Stimulated activated naive CD8-positive, alpha-beta T cell treated with anti-CD3 and anti-CD28 coated beads, Interleukin-15, Interleukin-2, amounts not matched to agents 100 ng/mL and 50 ng/mL, for 24 hours (primary cell): ENCODE measurements around the gene MYO5B.

Experiments
- H3K27ac Mint-ChIP-seq: one replicate; pipeline ENCODE4 v1.8.0; 2021; ENCODE audit warnings: mild to moderate bottlenecking, mixed read lengths
- H3K27me3 Mint-ChIP-seq: one replicate; pipeline ENCODE4 v1.8.0; 2021; ENCODE audit warnings: mixed read lengths
- H3K36me3 Mint-ChIP-seq: one replicate; pipeline ENCODE4 v1.8.0; 2021; ENCODE audit warnings: low read depth, mixed read lengths
- H3K4me1 Mint-ChIP-seq: one replicate; pipeline ENCODE4 v1.8.0; 2021; ENCODE audit warnings: low read depth, mixed read lengths
- H3K4me3 Mint-ChIP-seq: one replicate; pipeline ENCODE4 v1.8.0; 2021; ENCODE audit warnings: mild to moderate bottlenecking, mixed read lengths
- H3K9me3 Mint-ChIP-seq: one replicate; pipeline ENCODE4 v1.8.0; 2021; ENCODE audit warnings: mixed read lengths

MYO5B gene

DNA sequence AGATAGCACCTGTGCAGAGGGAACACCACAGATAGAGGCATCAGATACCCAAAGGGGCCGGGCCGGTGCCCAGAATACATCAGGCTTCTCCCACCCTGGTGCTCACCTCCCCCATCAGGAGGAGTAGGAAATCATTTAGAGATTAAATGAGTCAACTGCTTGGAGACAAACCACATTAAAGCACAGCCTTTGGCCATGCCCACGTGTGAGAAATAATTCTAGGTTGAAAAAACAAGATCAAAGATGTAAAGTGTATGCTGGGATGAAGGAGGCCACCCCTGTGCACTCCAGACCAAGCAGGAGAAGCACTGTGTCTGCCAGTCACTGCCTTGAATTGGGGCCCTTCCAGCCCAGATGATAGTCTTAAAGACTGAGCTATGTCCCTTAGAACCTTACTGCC is 228.9 kb downstream of the MYO5B start:
- peaks cover 8% of the 10 kb centered on the region for H3K4me1 Mint-ChIP-seq
- no peak overlapping the region for H3K4me3 Mint-ChIP-seq
- no peak overlapping the region for H3K27ac Mint-ChIP-seq
- H3K9me3 Mint-ChIP-seq: no peaks in the 10 kb centered on the region
- no peaks in the 10 kb centered on the region for H3K36me3 Mint-ChIP-seq
- H3K27me3 Mint-ChIP-seq: peaks cover 8% of the 10 kb centered on the region

DNA sequence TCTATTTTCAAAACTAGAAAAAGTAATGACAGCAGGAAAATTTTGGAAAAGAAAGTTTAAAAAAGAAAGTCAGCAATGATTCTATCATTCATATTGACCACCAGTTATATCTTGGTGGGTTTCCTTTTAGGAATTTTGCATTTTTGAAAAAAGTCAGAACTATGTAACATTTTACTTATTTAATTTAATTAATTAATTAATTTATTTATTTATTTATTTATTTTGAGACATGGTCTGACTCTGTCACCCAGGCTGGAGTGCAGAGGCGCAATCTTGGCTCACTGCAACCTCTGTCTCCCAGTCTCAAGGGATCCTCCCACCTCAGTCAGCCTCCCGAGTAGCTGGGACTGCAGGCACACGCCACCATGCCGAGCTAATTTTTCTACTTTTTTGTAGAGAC is 231.7 kb downstream of the MYO5B start:
- Mint-ChIP-seq H3K27ac (no peak overlapping the region), H3K27me3 (peaks cover 18% of the 10 kb centered on the region)

DNA sequence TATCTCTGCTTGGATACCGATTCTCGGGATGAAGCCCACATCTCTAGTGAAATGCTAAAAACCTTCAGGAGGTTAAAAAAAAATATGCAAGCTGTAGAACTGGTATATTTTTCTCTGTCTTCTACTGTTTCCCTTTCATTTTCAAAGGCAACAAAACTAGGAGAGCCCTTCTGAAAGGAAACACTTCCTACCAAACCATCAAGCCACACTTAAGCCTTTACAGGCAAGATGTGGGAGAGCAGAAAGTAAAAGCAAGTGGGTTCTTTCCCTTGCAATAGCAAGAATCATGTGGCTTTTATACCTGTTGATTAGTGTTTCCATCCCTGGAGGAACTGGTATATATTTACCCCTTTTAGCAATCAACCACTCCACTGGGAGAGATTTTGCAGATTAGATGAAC is 233.7 kb downstream of the MYO5B start:
- H3K9me3 Mint-ChIP-seq: no peaks in the 10 kb centered on the region
- peaks cover 25% of the 10 kb centered on the region for H3K27me3 Mint-ChIP-seq
- peaks cover 38% of the 10 kb centered on the region for H3K4me1 Mint-ChIP-seq
- no peaks in the 10 kb centered on the region for H3K36me3 Mint-ChIP-seq
- H3K4me3 Mint-ChIP-seq: no peak overlapping the region
- no peak overlapping the region for H3K27ac Mint-ChIP-seq

More for the DNA sequence above, 231.7 kb downstream of the MYO5B start:
- Mint-ChIP-seq H3K36me3 (no peaks in the 10 kb centered on the region), H3K4me3 (no peak overlapping the region), H3K4me1 (peaks cover 36% of the 10 kb centered on the region), H3K9me3 (no peaks in the 10 kb centered on the region)

- Mint-ChIP-seq H3K4me1 (peaks cover 38% of the 10 kb centered on the region), H3K27ac (no peak overlapping the region), H3K4me3 (no peak overlapping the region), H3K27me3 (peaks cover 25% of the 10 kb centered on the region), H3K36me3 (no peaks in the 10 kb centered on the region), H3K9me3 (no peaks in the 10 kb centered on the region)
Measured at GRCh38 chr18:49960376-49960775, 234.6 kb downstream of the MYO5B start.

- Mint-ChIP-seq H3K36me3 (no peaks in the 10 kb centered on the region), H3K27me3 (peaks cover 21% of the 10 kb centered on the region), H3K4me1 (peaks cover 38% of the 10 kb centered on the region), H3K27ac (peak overlapping the region; percentile 3), H3K4me3 (no peak overlapping the region), H3K9me3 (no peaks in the 10 kb centered on the region)
Measured at GRCh38 chr18:49959176-49959575, 235.8 kb downstream of the MYO5B start.

DNA sequence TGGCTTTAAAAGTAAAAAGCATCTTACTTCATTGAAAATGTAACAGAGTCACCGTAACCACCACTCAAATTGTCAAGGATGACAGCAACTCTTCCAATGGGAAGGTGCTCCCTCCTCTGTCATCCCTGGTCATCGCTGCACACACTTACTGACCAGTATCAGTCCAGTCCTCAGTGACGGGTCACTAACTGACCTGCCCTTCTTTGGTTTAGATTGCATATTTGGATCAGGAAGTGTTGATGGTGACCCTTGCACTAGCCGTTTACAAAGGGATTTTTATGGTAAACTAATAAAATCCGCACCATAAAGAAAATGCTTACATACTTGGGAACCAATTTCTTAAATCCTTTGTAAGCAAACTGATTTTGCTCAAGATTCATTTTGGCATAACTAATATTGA is 239.7 kb downstream of the MYO5B start:
- Mint-ChIP-seq H3K36me3 (no peaks in the 10 kb centered on the region), H3K9me3 (no peaks in the 10 kb centered on the region), H3K27me3 (peaks cover 22% of the 10 kb centered on the region), H3K27ac (no peak overlapping the region), H3K4me1 (peaks cover 31% of the 10 kb centered on the region), H3K4me3 (no peak overlapping the region)

DNA sequence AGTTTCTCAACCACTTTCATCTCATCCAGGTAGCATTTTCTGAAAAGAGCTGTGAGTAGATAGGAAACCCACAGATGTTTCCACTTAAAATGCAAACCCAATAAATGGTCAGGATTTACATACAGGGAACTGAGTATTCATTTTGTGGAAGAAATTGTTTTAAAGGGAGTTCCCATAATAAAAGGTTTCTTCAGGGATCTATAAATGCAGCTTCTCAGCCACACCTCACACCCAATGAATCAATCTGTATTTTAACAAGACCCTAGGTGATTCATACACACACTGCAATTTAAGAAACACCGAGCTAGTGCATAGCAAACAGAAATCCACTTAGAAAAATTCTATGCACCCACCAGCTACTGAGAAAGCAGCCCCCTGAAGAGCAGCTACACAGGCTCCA is 241.6 kb downstream of the MYO5B start:
- peaks cover 14% of the 10 kb centered on the region for H3K27me3 Mint-ChIP-seq

DNA sequence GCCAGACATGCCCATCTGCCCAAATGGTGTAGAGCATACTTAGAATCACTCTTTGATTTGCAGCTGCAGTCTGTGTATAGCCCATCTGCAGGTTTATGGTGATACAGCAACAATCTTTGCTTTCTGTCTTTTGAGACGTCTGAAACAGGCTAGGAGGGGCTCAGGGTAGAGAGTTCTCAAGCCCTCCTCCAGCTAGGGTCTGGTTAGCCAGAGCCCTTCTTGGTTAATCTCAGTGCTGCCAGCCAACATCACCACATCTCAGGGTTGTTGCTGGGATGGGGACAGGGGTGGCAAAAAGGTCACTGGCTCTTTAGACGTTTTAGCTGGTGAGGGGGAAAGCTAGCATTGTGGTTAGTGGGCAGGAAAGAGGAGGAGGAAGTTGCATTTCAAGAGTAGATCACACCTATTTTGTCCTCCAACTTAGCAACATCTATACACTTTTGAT is 245.0 kb downstream of the MYO5B start:
- Mint-ChIP-seq H3K36me3 (no peaks in the 10 kb centered on the region), H3K9me3 (no peaks in the 10 kb centered on the region), H3K4me3 (peak overlapping the region; percentile 28), H3K27me3 (peaks cover 4% of the 10 kb centered on the region), H3K4me1 (peaks cover 15% of the 10 kb centered on the region), H3K27ac (no peak overlapping the region)

More for the DNA sequence above, 241.6 kb downstream of the MYO5B start:
- no peaks in the 10 kb centered on the region for H3K9me3 Mint-ChIP-seq
- H3K4me3 Mint-ChIP-seq: no peak overlapping the region
- no peaks in the 10 kb centered on the region for H3K36me3 Mint-ChIP-seq
- no peak overlapping the region for H3K27ac Mint-ChIP-seq
- H3K4me1 Mint-ChIP-seq: peaks cover 18% of the 10 kb centered on the region

DNA sequence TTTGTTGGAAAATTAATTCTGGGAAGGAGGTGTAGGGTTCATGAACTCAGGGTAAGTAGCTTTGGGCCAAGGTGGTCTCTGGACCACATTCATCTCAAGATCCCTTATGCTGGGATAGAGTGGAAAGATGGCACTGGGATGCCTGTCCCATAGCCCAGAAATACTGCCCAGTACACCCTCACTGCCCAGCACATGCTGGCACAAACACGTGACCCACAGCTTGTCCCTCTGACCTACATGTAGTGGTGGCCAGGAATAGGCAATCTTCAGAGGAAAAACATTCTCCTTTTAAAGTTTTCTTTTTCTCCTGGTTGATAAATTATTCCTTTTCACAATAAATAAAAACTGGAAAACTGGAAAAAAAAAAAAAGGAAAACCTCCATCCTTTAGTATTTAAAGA is 246.0 kb downstream of the MYO5B start:
- H3K4me3 Mint-ChIP-seq: no peak overlapping the region
- peaks cover 4% of the 10 kb centered on the region for H3K27me3 Mint-ChIP-seq
- H3K9me3 Mint-ChIP-seq: no peaks in the 10 kb centered on the region
- peaks cover 15% of the 10 kb centered on the region for H3K4me1 Mint-ChIP-seq
- no peaks in the 10 kb centered on the region for H3K36me3 Mint-ChIP-seq
- H3K27ac Mint-ChIP-seq: no peak overlapping the region

DNA sequence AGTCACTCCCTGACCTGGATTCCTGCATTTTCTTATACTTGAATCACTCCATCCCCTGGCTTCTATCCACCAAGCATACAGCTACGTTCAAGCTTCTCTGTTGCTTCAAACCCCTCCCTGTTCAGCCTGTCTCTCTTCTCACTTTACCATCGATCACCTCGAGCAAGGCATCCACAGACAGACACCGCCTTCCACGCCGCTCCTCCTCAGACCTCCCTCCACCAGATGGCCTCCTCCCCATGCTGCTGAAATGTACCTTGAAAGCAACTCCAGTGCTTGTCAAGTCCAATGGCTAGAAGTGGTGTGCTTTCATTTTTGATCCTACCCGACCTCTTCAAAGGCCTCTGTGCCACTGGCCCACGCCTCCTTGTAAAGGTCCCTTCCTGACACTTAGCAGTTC is 250.3 kb downstream of the MYO5B start:
- no peak overlapping the region for H3K4me3 Mint-ChIP-seq
- H3K36me3 Mint-ChIP-seq: no peaks in the 10 kb centered on the region
- no peak overlapping the region for H3K27ac Mint-ChIP-seq
- peaks cover 4% of the 10 kb centered on the region for H3K27me3 Mint-ChIP-seq
- H3K4me1 Mint-ChIP-seq: no peaks in the 10 kb centered on the region
- no peaks in the 10 kb centered on the region for H3K9me3 Mint-ChIP-seq

GRCh38 chr18:49936821-49937220 is 258.1 kb downstream of the MYO5B start:
- no peaks in the 10 kb centered on the region for H3K4me1 Mint-ChIP-seq
- H3K27ac Mint-ChIP-seq: no peak overlapping the region
- no peaks in the 10 kb centered on the region for H3K36me3 Mint-ChIP-seq
- H3K9me3 Mint-ChIP-seq: no peaks in the 10 kb centered on the region
- H3K4me3 Mint-ChIP-seq: no peak overlapping the region
- H3K27me3 Mint-ChIP-seq: peaks cover 4% of the 10 kb centered on the region

- Mint-ChIP-seq H3K9me3 (no peaks in the 10 kb centered on the region), H3K27ac (no peak overlapping the region), H3K36me3 (no peaks in the 10 kb centered on the region)
Measured at GRCh38 chr18:49935215-49935614, 259.7 kb downstream of the MYO5B start.

GRCh38 chr18:49934457-49934856 is 260.5 kb downstream of the MYO5B start:
- H3K27ac Mint-ChIP-seq: no peak overlapping the region
- H3K36me3 Mint-ChIP-seq: no peaks in the 10 kb centered on the region
- no peaks in the 10 kb centered on the region for H3K9me3 Mint-ChIP-seq
- no peaks in the 10 kb centered on the region for H3K27me3 Mint-ChIP-seq
- H3K4me3 Mint-ChIP-seq: no peak overlapping the region
- no peaks in the 10 kb centered on the region for H3K4me1 Mint-ChIP-seq

More at GRCh38 chr18:49935215-49935614, 259.7 kb downstream of the MYO5B start:
- no peaks in the 10 kb centered on the region for H3K4me1 Mint-ChIP-seq
- no peaks in the 10 kb centered on the region for H3K27me3 Mint-ChIP-seq
- no peak overlapping the region for H3K4me3 Mint-ChIP-seq

GRCh38 chr18:49933530-49934128 is 261.3 kb downstream of the MYO5B start:
- Mint-ChIP-seq H3K4me3 (no peak overlapping the region), H3K36me3 (no peaks in the 10 kb centered on the region), H3K4me1 (no peaks in the 10 kb centered on the region), H3K9me3 (no peaks in the 10 kb centered on the region), H3K27me3 (no peaks in the 10 kb centered on the region), H3K27ac (no peak overlapping the region)

GRCh38 chr18:49931760-49932159 is 263.2 kb downstream of the MYO5B start:
- Mint-ChIP-seq H3K27ac (no peak overlapping the region), H3K4me1 (no peaks in the 10 kb centered on the region), H3K9me3 (no peaks in the 10 kb centered on the region), H3K36me3 (no peaks in the 10 kb centered on the region), H3K4me3 (no peak overlapping the region), H3K27me3 (no peaks in the 10 kb centered on the region)

GRCh38 chr18:49931179-49931578 is 263.8 kb downstream of the MYO5B start:
- Mint-ChIP-seq H3K4me1 (no peaks in the 10 kb centered on the region), H3K9me3 (no peaks in the 10 kb centered on the region), H3K27ac (no peak overlapping the region), H3K27me3 (no peaks in the 10 kb centered on the region), H3K4me3 (no peak overlapping the region), H3K36me3 (no peaks in the 10 kb centered on the region)
